Measurements from ENCODE around the gene ACTMAP.

Gene ACTMAP

DNA sequence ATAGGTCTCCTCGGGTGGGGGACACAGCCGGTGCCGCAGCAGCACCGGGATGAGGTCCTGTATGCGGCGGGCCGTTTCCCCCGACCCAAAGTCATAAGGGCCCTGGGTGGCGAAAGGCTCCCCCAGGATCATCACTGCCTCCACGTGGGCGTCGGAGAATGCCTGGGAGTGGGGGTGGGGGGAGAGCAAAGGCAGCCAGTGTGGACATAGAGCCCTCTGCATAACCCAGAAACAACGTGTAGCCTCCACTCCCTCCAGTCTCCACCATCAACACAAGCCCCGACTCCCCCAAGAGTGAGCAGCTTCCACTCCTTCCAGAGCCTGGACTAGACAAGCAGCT lies 58.1 kb downstream of the ACTMAP start:
- DNase-seq: no peak

DNA sequence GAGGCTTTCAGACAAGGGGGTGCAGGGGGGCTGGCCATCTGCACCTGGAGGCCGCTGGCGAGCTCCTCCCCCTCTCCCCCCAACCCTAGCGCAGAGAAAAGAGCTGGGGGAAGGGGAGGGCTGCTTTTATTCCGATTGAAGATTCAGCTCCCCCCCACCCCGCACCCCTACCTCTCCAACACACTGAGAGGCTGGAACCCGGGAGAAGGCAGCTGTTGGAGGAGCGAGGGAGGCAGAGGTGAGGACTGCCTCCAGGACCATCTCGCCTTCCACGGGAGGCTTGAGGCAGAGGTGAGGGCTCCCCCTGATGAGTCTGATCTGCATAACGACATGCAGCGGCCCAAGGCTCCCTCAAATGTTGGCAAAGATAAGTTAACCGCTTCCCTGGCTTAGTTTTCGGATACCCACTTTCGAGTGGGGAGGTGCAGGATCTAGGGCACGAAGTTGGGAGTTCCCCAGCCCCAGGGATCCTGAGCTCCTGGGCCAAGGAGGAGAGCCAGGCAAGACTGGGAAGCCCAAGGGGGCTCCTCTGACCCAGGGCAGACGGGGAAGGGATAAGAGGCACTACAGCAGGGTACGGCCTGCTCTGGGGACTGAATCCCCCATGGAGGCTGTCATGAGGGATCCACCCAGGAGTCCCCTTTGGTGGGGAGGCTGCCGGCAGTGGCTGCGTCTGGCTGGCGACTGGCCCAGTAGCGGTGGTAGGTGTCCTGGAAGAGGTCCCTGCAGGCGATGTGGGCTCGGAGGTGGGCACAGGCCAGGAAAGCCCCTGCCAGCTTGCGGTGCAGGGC lies 58.7 kb downstream of the ACTMAP start:
- no peak for DNase-seq
